CD4-positive, alpha-beta T cell (primary cell): Measurements from ENCODE around the gene RAPSN. TPM values are rescaled to one million over a fixed set of nuclear protein-coding genes. Genes with fewer than 3 reads are reported as not detected.

Source experiments
- ATAC-seq: fragments of 200-7000 bp; cut with Tn5 transposase; one replicate; pipeline ENCODE4 v1.10.0; 2022; ENCODE audit warnings: mild to moderate bottlenecking; ENCODE audit not compliant: poor library complexity
- CTCF ChIA-PET: fragments of 350-600 bp; sonication (Branson Sonifier 250); formaldehyde crosslinking; loops from one replicate; lab custom pipeline; 2021; ENCODE audit warnings: antibody characterized with exemption, inconsistent platforms; lab: Charles Lee
- POLR2A ChIA-PET: fragments of 350-600 bp; sonication (Branson Sonifier 250); formaldehyde crosslinking; loops from one replicate; lab custom pipeline; 2021; ENCODE audit warnings: antibody characterized with exemption, inconsistent platforms; lab: Charles Lee
- DNase-seq, 14 experiments: peaks; one replicate each; pipeline ENCODE4 v3.0.0-alpha.2; 2013 to 2020; ENCODE audit warnings: mixed read lengths in 2 of 14
- H3K27ac ChIP-seq, 2 donors: one replicate each; pipeline versions ENCODE4 v1.5.1 to v1.7.0; 2013; ENCODE audit warnings: low read length in 2 of 2, low read depth in 1 of 2, mild to moderate bottlenecking in 1 of 2
- H3K27me3 ChIP-seq, 2 experiments: 1 replicate in 1 of 2; 2 replicates in 1 of 2; pipeline versions ENCODE4 v1.6.1 to v1.7.0; 2013; ENCODE audit warnings: low read length in 2 of 2, control low read depth in 1 of 2, mild to moderate bottlenecking in 1 of 2, moderate library complexity in 1 of 2; ENCODE audit not compliant: insufficient read depth in 2 of 2, control insufficient read depth in 1 of 2
- H3K36me3 ChIP-seq: one replicate; pipeline ENCODE4 v1.6.1; 2013; ENCODE audit warnings: low read length, control low read depth; ENCODE audit not compliant: insufficient read depth
- H3K4me1 ChIP-seq: one replicate; pipeline ENCODE4 v1.6.1; 2013; ENCODE audit warnings: low read length, control low read depth; ENCODE audit not compliant: insufficient read depth
- H3K4me3 ChIP-seq: one replicate; pipeline ENCODE4 v1.5.1; 2013; ENCODE audit warnings: mild to moderate bottlenecking, low read length, moderate library complexity
- H3K9me3 ChIP-seq, 2 experiments: 1 replicate in 1 of 2; 2 replicates in 1 of 2; pipeline versions ENCODE4 v1.6.1 to v1.7.0; 2013; ENCODE audit warnings: low read length in 2 of 2, mild to moderate bottlenecking in 2 of 2, control low read depth in 1 of 2, moderate library complexity in 1 of 2; ENCODE audit not compliant: control insufficient read depth in 1 of 2, insufficient read depth in 1 of 2
- H3K27ac Mint-ChIP-seq: one replicate; pipeline ENCODE4 v1.8.0; 2020; ENCODE audit warnings: mixed read lengths
- H3K27me3 Mint-ChIP-seq: one replicate; pipeline ENCODE4 v1.8.0; 2021; ENCODE audit warnings: mixed read lengths
- H3K36me3 Mint-ChIP-seq: one replicate; pipeline ENCODE4 v1.8.0; 2021; ENCODE audit warnings: low read depth, mixed read lengths
- H3K4me1 Mint-ChIP-seq: one replicate; pipeline ENCODE4 v1.8.0; 2021; ENCODE audit warnings: low read depth, mixed read lengths
- H3K4me3 Mint-ChIP-seq: one replicate; pipeline ENCODE4 v1.8.0; 2020; ENCODE audit warnings: mild to moderate bottlenecking, mixed read lengths
- H3K9me3 Mint-ChIP-seq: one replicate; pipeline ENCODE4 v1.8.0; 2020; ENCODE audit warnings: mixed read lengths
- CTCF ChIP-seq: fragments of 200-600 bp; IDR thresholded peaks from one replicate; pipeline ENCODE4 v1.8.0; 2022; ENCODE audit warnings: antibody characterized with exemption, mild to moderate bottlenecking
- intact Hi-C, 2 experiments: fragments of 100-400 bp; cut with DNase I in 1 of 2; cut with micrococcal nuclease in 1 of 2; formaldehyde crosslinking; loops; one replicate each; pipeline versions ENCODE4 v1.15.1 to v1.9.0; 2023 to 2025; cut with DNase I, micrococcal nuclease
- total RNA-seq, 174 experiments: library from RNA in 2 of 174; stranded (reverse) in 2 of 174; gene quantifications; one replicate each; pipeline ENCODE4 v1.2.3 and lab custom pipeline; 2021 to 2026

The RAPSN gene
- total RNA-seq, 2 experiments from 2014 or later = 0.56 to 0.85 TPM

GRCh38 chr11:47470671-47471070 is 21.7 kb upstream of the RAPSN start:
- Histone ChIP-seq H3K9me3 (no peaks in the 10 kb centered on the region), H3K4me1 (peaks cover 6% of the 10 kb centered on the region), H3K4me3 (no peak overlapping the region), H3K36me3 (peaks cover 90% of the 10 kb centered on the region), H3K27me3 (no peaks in the 10 kb centered on the region), H3K27ac (no peak overlapping the region)
- DNase-seq = no peak
- peaks cover 93% of the 10 kb centered on the region for H3K36me3 Mint-ChIP-seq
- H3K4me1 Mint-ChIP-seq = no peaks in the 10 kb centered on the region
- intact Hi-C loops = no loop called here
- no peak for TF ChIP-seq CTCF
- no peaks in the 10 kb centered on the region for H3K9me3 Mint-ChIP-seq
- no peak overlapping the region for H3K4me3 Mint-ChIP-seq
- POLR2A ChIA-PET = interaction anchor here (0.8 kb wide), 1 partner anchor 13 kb away, joined by 3 read pairs; no protein-coding TSS in a partner anchor
- H3K27ac Mint-ChIP-seq = peak overlapping the region; percentile 42
- H3K27me3 Mint-ChIP-seq = no peaks in the 10 kb centered on the region
- CTCF ChIA-PET = no interaction called here
- ATAC-seq = no peak

- no peaks in the 10 kb centered on the region for H3K9me3 Mint-ChIP-seq
- POLR2A ChIA-PET = no interaction called here
- H3K27ac ChIP-seq = no peak overlapping the region
- no peaks in the 10 kb centered on the region for H3K4me1 Mint-ChIP-seq
- H3K4me3 Mint-ChIP-seq = no peak overlapping the region
- H3K4me1 ChIP-seq = peaks cover 6% of the 10 kb centered on the region
- peaks cover 89% of the 10 kb centered on the region for H3K36me3 Mint-ChIP-seq
- no peak for DNase-seq
- intact Hi-C loops = no loop called here
- ATAC-seq = no peak
- CTCF ChIA-PET = interaction anchor here (0.9 kb wide), 1 partner anchor 37 kb away, joined by 3 read pairs; no protein-coding TSS in a partner anchor
- H3K4me3 ChIP-seq = no peak overlapping the region
- H3K36me3 ChIP-seq = peaks cover 88% of the 10 kb centered on the region
- TF ChIP-seq CTCF = no peak
- H3K9me3 ChIP-seq = no peaks in the 10 kb centered on the region
- H3K27me3 ChIP-seq = no peaks in the 10 kb centered on the region
- H3K27ac Mint-ChIP-seq = peak overlapping the region; percentile 48
- no peaks in the 10 kb centered on the region for H3K27me3 Mint-ChIP-seq
Measured at GRCh38 chr11:47469361-47470179, 20.6 kb upstream of the RAPSN start.

GRCh38 chr11:47468598-47469214 is 19.8 kb upstream of the RAPSN start:
- Mint-ChIP-seq H3K36me3 (peaks cover 81% of the 10 kb centered on the region), H3K4me1 (no peaks in the 10 kb centered on the region), H3K4me3 (no peak overlapping the region), H3K27me3 (no peaks in the 10 kb centered on the region), H3K27ac (peak overlapping the region; percentile 48), H3K9me3 (no peaks in the 10 kb centered on the region)
- no peak for ATAC-seq
- DNase-seq = no peak
- H3K4me1 ChIP-seq = peaks cover 6% of the 10 kb centered on the region
- no peak overlapping the region for H3K4me3 ChIP-seq
- no peaks in the 10 kb centered on the region for H3K9me3 ChIP-seq
- ChIA-PET CTCF (interaction anchor here (0.9 kb wide), 1 partner anchor 37 kb away, joined by 3 read pairs; no protein-coding TSS in a partner anchor), POLR2A (no interaction called here)
- H3K27me3 ChIP-seq = no peaks in the 10 kb centered on the region
- intact Hi-C loops = no loop called here
- no peak overlapping the region for H3K27ac ChIP-seq
- H3K36me3 ChIP-seq = peaks cover 86% of the 10 kb centered on the region
- TF ChIP-seq CTCF = no peak
